OCI-LY1 (cell line): ENCODE measurements around the gene CATSPERD.

Experiments used
- H2AFZ ChIP-seq: fragments of 200-600 bp; sonication (generic), shearing (Covaris generic); 2 replicates; pipeline ENCODE4 v1.6.0; 2014; ENCODE audit warnings: antibody characterized with exemption, mild to moderate bottlenecking, low read length
- H3F3A ChIP-seq: fragments of 200-600 bp; sonication (generic), shearing (Covaris generic); 2 replicates; pipeline ENCODE4 v1.6.0; 2014; ENCODE audit warnings: mild to moderate bottlenecking, antibody characterized with exemption, low read length, moderate library complexity; ENCODE audit not compliant: insufficient read depth
- H3K27ac ChIP-seq: fragments of 200-600 bp; sonication (generic); 2 replicates; pipeline ENCODE4 v1.5.1; 2014; ENCODE audit warnings: low read length, mixed run types, mild to moderate bottlenecking, low read depth; ENCODE audit not compliant: poor library complexity, severe bottlenecking
- H3K27me3 ChIP-seq: fragments of 200-600 bp; sonication (generic); 2 replicates; pipeline ENCODE4 v1.6.0; 2014; ENCODE audit warnings: antibody characterized with exemption, mild to moderate bottlenecking, low read length, moderate library complexity; ENCODE audit not compliant: insufficient read depth
- H3K36me3 ChIP-seq: fragments of 200-600 bp; sonication (generic); 2 replicates; pipeline ENCODE4 v1.6.1; 2014; ENCODE audit warnings: mild to moderate bottlenecking, antibody characterized with exemption, low read length, moderate library complexity, mixed read lengths; ENCODE audit not compliant: insufficient read depth
- H3K4me1 ChIP-seq: fragments of 200-600 bp; sonication (generic); 2 replicates; pipeline ENCODE4 v1.5.1; 2014; ENCODE audit warnings: mild to moderate bottlenecking, low read length, moderate library complexity; ENCODE audit not compliant: insufficient read depth, severe bottlenecking
- H3K4me2 ChIP-seq: fragments of 200-600 bp; sonication (generic), shearing (Covaris generic); 2 replicates; pipeline ENCODE4 v1.6.1; 2014; ENCODE audit warnings: low read length
- H3K4me3 ChIP-seq: fragments of 200-600 bp; sonication (generic); 2 replicates; pipeline ENCODE4 v1.5.1; 2014; ENCODE audit warnings: low read length, low read depth, mild to moderate bottlenecking, mixed read lengths; ENCODE audit not compliant: poor library complexity, severe bottlenecking
- H3K79me2 ChIP-seq: fragments of 200-600 bp; shearing (Covaris generic); 2 replicates; pipeline ENCODE4 v1.6.1; 2016; ENCODE audit warnings: mixed run types, low read length, mixed read lengths; ENCODE audit not compliant: insufficient read depth
- H3K9ac ChIP-seq: fragments of 200-600 bp; sonication (generic), shearing (Covaris generic); 2 replicates; pipeline ENCODE4 v1.6.1; 2014; ENCODE audit warnings: mild to moderate bottlenecking, low read length, mixed read lengths
- H3K9me2 ChIP-seq: fragments of 200-600 bp; sonication (generic), shearing (Covaris generic); 2 replicates; pipeline ENCODE4 v1.6.1; 2014; ENCODE audit warnings: low read depth, mild to moderate bottlenecking, low read length, mixed read lengths
- H3K9me3 ChIP-seq: fragments of 200-600 bp; shearing (Covaris generic); 2 replicates; pipeline ENCODE4 v1.6.1; 2014; ENCODE audit warnings: low read length, mixed read lengths
- H4K20me1 ChIP-seq: fragments of 200-600 bp; sonication (generic), shearing (Covaris generic); 2 replicates; pipeline ENCODE4 v1.6.0; 2016; ENCODE audit warnings: mild to moderate bottlenecking, low read length; ENCODE audit not compliant: insufficient read depth
- CTCF ChIP-seq: fragments of 200-600 bp; sonication (generic), shearing (Covaris generic); IDR thresholded peaks from 2 replicates; pipeline ENCODE4 v1.5.1; 2017; ENCODE audit warnings: mild to moderate bottlenecking, antibody characterized with exemption, low read length, moderate library complexity, mixed read lengths
- EZH2 ChIP-seq: fragments of 200-600 bp; sonication (generic), shearing (Covaris generic); IDR thresholded peaks from 2 replicates; pipeline ENCODE4 v1.8.0; 2017; ENCODE audit warnings: borderline replicate concordance, mixed run types, mild to moderate bottlenecking, antibody characterized with exemption, low read length, moderate library complexity, mixed read lengths

CATSPERD gene

DNA sequence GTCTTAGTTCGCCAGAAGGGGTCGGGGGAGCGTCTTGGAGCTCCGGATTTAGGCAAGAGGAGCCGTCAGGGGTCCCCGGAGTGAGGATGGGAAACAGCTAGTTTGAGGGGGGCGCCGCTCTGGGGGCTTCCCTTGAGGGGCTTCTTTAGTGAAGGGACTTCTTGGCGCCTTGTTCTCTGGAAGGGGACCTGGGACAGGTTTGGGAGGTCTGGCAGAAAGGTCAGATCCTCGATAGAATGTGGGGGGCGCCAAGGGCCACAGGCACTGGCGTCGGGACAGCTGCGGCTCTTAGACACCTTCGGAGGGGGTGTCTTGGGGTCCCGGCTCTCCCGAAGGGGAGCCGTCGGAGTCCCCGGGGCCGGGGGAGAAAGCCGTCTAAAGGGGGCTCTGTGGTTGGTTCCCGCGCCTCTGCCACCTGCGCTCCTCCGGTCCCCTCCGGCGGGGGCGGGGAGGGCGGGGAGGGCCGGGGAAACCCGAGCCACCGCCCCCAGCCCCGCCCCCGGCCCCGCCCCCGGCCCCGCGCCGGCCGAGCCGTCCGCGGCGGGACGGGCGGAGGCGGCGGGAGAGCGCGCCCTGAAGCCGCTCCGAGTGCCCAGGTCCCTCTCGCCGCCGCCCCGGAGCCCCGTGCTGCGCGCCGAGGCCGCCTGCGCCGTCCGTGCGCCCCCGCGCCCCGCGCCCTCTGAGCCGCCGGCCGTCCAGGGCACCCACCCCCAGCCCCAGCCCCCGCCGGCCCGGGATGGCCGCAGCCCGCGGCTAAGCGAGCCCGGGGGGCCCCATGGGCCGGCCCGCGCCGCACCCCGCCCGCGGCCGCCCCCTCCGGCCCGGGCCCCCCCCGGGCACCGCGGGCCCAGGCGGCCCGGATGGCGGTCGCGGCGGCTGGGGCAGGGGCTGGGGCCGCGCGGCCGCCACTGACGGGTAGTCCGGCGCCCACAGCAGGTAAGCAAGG lies 84.4 kb downstream of the CATSPERD start, which contains the start of gene NRTN:
TSS of gene NRTN (plus strand) at position 552 of the 946 bp plus-strand sequence. CDS start 19,099 bp downstream, outside the sequence.
- no peak within 1 kb of the TSS for H3K27ac ChIP-seq
- H3K79me2 ChIP-seq = no peaks in the 10 kb centered on the region
- H3F3A ChIP-seq = no peaks in the 10 kb centered on the region
- H3K36me3 ChIP-seq = no peaks in the 10 kb centered on the region
- no peaks in the 10 kb centered on the region; the same call in 1 of the 2 replicates for H3K27me3 ChIP-seq
- H3K9ac ChIP-seq = peak within 1 kb of the TSS; percentile 3; the same call in 1 of the 2 replicates
- no peaks in the 10 kb centered on the region for H3K9me2 ChIP-seq
- H3K9me3 ChIP-seq = no peaks in the 10 kb centered on the region
- H3K4me3 ChIP-seq = peak within 1 kb of the TSS; percentile 46
- no peak within 1 kb of the TSS for H2AFZ ChIP-seq
- TF ChIP-seq EZH2 (no peak), CTCF (no peak)
- peak within 1 kb of the TSS; percentile 61 for H3K4me2 ChIP-seq
- H3K4me1 ChIP-seq = peaks cover 18% of the 10 kb centered on the region
- H4K20me1 ChIP-seq = no peaks in the 10 kb centered on the region

DNA sequence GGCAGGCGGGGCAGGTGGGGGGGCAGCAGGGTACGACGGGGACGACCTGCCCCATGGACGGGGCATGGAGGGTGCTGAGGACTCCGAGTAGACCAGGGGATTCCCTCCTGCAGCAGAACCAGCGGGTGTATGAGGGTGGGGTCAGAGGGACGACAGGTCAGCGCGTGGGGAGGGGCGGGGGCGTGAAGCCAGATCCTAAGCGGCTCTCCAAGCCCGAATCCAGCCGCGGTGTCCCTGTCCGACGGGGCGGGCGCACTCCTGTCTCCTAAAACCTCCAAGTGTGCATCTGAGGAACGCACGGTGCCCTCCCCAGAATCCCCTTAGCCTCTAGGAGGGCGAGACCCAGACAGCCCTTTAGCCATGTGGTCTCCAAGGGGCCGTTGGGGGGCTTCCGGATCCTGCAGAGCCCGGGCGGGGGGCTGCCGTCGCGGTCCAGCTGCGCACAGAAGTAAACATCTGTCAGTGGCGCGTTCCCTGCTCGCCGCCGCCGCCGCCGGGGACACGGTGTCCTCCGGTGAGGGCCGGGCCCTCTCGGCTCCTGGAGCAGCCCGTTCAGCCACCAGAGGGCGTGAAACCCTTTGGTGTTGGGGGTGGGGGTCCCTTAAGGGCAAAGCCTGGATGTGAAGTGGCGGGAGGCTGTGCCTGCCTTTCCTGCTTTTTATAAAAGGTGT lies 85.2 kb downstream of the CATSPERD start:
- H3K9me3 ChIP-seq = no peaks in the 10 kb centered on the region
- H3K9me2 ChIP-seq = no peaks in the 10 kb centered on the region
- peaks cover 18% of the 10 kb centered on the region for H3K4me1 ChIP-seq
- no peaks in the 10 kb centered on the region; the same call in 1 of the 2 replicates for H3K27me3 ChIP-seq
- H2AFZ ChIP-seq = no peak overlapping the region
- no peak overlapping the region for H3K27ac ChIP-seq
- H3K4me2 ChIP-seq = peak overlapping the region; percentile 44
- H3K4me3 ChIP-seq = peak overlapping the region; percentile 31
- H3K9ac ChIP-seq = no peak overlapping the region
- TF ChIP-seq CTCF = peak; percentile 73
- no peak for TF ChIP-seq EZH2
- no peaks in the 10 kb centered on the region for H3K79me2 ChIP-seq
- no peaks in the 10 kb centered on the region for H4K20me1 ChIP-seq
- no peaks in the 10 kb centered on the region for H3K36me3 ChIP-seq
- no peaks in the 10 kb centered on the region for H3F3A ChIP-seq

DNA sequence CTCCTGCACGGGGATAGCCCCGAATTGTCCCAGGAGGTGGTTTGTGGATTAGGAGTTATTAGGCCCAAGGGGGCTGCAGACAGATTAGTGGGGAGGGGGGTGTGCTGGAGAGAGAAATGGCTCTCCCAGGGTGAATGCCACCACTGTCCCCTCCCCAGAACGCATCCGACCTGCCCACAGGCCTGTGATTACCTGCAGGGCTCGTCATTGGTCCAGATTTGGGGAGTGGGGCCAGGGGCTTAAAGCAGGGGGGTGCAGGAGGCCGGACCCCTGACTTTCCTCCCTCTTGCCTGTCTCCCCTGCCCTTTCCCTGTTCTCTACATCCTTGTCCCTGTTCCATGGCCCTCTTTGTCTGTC lies 85.7 kb downstream of the CATSPERD start:
- H3K27ac ChIP-seq = no peak overlapping the region
- no peaks in the 10 kb centered on the region for H3K9me2 ChIP-seq
- no peak overlapping the region for H3K4me3 ChIP-seq
- no peak overlapping the region for H3K4me2 ChIP-seq
- H3F3A ChIP-seq = no peaks in the 10 kb centered on the region
- H3K9ac ChIP-seq = no peak overlapping the region
- H2AFZ ChIP-seq = no peak overlapping the region
- no peaks in the 10 kb centered on the region for H3K36me3 ChIP-seq
- H3K4me1 ChIP-seq = peaks cover 18% of the 10 kb centered on the region
- no peaks in the 10 kb centered on the region for H3K9me3 ChIP-seq
- H4K20me1 ChIP-seq = no peaks in the 10 kb centered on the region
- TF ChIP-seq CTCF = no peak
- TF ChIP-seq EZH2 = no peak
- no peaks in the 10 kb centered on the region; the same call in 1 of the 2 replicates for H3K27me3 ChIP-seq
- H3K79me2 ChIP-seq = no peaks in the 10 kb centered on the region
